ENCODE measurements around the gene GPR68.
"Not testable (repeated sequence)": the region's sequence is repeated elsewhere in the genome, so short reads cannot be mapped to it uniquely, and the experiment has no call there.

Gene GPR68

DNA sequence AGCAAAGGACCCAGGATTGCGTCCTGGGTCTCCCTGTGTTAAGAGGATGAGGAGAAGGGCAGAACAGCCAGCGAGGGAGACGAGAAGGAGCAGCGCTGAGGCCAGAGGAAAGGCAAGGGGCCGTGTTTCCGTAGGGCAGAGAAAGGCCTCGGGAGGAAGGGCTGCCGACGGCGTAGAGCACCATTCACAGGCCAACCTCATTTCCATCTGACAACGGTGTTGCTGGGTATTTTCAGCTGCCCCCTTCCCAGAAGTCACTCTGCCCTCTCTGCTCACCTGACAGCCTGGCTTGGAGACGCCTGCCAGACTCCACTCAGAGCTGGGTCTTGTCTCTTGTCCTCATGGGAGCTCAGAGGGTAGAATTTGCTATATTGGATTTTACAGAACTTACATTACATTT is 51.4 kb downstream of the GPR68 start:
- no peak for DNase-seq

DNA sequence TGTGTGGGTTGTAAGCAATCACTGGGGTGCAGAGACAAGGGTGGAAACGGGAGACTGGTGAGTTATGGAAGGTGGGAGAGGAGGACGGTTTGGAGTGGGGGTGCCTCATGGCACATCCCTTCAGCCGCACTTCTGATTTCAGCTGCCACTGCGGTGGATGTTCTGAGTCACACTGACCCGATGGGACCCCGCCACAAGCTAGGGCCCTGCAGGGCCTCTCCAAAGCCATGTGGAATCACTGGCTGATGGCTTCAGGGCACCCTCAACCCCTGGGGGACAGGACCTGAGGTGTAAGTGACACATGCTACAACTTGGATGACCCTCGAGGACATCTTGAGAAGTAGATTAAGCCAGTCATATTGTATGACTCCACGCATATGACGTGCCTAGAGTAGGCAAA is 53.7 kb downstream of the GPR68 start:
- no peak for DNase-seq

- no peak for DNase-seq
Observed at GRCh38 chr14:91187271-91187670, 57.2 kb downstream of the GPR68 start.

GRCh38 chr14:91186515-91187066 is 57.9 kb downstream of the GPR68 start:
- no peak for DNase-seq

DNA sequence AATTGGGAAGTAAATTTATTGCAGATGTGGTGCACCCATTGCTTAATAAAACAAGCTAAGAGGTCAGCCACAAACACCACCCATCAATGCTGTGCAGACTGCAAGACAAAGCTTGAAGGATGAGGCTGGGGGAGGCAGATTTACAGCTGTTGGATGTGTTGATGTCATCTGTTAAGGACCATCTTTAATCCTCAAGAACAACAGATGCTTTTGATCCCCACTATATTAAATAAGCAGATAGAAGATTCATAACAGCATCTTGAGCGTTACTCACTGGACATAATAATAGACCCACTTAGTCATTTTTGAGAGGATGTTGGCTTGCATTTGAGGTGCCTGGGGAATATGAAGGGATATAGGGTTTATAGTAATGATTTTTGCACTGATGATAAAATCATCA is 58.8 kb downstream of the GPR68 start:
- DNase-seq, result no peak

- DNase-seq, result no peak
Observed at GRCh38 chr14:91184559-91184958, 59.9 kb downstream of the GPR68 start.

DNA sequence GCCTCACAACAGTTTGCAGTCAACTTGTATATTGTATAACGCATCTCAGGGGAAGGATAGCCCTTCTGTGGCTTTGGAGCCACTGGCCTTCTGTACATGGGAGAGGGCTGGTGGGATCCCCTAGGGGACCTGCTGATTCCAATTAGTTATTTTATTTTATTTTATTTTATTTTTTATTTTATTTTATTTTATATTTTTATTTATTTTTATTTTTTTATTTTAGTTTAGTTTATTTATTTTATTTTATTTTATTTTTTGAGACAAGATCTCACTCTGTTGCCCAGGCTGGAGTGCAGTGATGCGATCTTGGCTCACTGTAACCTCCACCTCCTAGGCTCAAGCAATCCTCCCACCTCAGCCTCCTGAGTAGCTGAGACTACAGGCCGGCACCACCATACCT is 61.8 kb downstream of the GPR68 start:
- not testable (repeated sequence) for DNase-seq

All from hypothalamus (tissue), 51 donors.